T-cell (primary cell): ENCODE results near the gene PHF12. TPM values are rescaled to one million over a fixed set of nuclear protein-coding genes. Genes with fewer than 3 reads are reported as not detected.

Source experiments
- ATAC-seq, 4 experiments: fragments of 200-7000 bp in 3 of 4; fragments of 150-1000 bp in 1 of 4; cut with Tn5 transposase; replicated peaks in 1 of 4; 1 replicate in 3 of 4; 2 replicates in 1 of 4; pipeline ENCODE4 v1.10.0; 2021; ENCODE audit warnings: moderate library complexity in 3 of 4, mild to moderate bottlenecking in 2 of 4, moderate number of reproducible peaks in 1 of 4
- CTCF ChIA-PET, 2 donors: fragments of 300-600 bp; sonication (Branson Sonifier 250); formaldehyde crosslinking; loops; one replicate each; lab custom pipeline; 2022; ENCODE audit warnings: antibody characterized with exemption in 2 of 2; lab: Charles Lee
- POLR2A ChIA-PET, 2 donors: fragments of 300-600 bp; sonication (Branson Sonifier 250); formaldehyde crosslinking; loops; one replicate each; lab custom pipeline; 2022; ENCODE audit warnings: antibody characterized with exemption in 2 of 2; lab: Charles Lee
- DNase-seq, 35 experiments: peaks; one replicate each; pipeline versions ENCODE4 v3.0.0 to v3.0.0-alpha.2; 2013 to 2023
- H3K27ac ChIP-seq: one replicate; pipeline ENCODE4 v1.5.1; 2013; ENCODE audit warnings: low read length
- H3K27me3 ChIP-seq, 2 experiments: replicated peaks in 1 of 2; 1 replicate in 1 of 2; 2 replicates in 1 of 2; pipeline versions ENCODE4 v1.6.1 to v1.7.0; 2013; ENCODE audit warnings: low read length in 1 of 2, mixed read lengths in 1 of 2; ENCODE audit not compliant: control insufficient read depth in 2 of 2, insufficient read depth in 2 of 2; ENCODE audit errors: extremely low read depth in 1 of 2
- H3K36me3 ChIP-seq, 2 donors: 1 replicate in 1 of 2; 2 replicates in 1 of 2; pipeline versions ENCODE4 v1.6.1 to v1.7.0; 2013; ENCODE audit warnings: low read length in 1 of 2; ENCODE audit not compliant: control insufficient read depth in 2 of 2, insufficient read depth in 1 of 2; ENCODE audit errors: extremely low read depth in 1 of 2
- H3K4me1 ChIP-seq, 2 experiments: 1 replicate in 1 of 2; 2 replicates in 1 of 2; pipeline versions ENCODE4 v1.6.1 to v1.7.0; 2013; ENCODE audit warnings: low read length in 2 of 2, mixed read lengths in 1 of 2; ENCODE audit not compliant: insufficient read depth in 2 of 2, control insufficient read depth in 1 of 2; ENCODE audit errors: extremely low read depth in 1 of 2
- H3K4me3 ChIP-seq, 2 donors: 1 replicate in 1 of 2; 2 replicates in 1 of 2; pipeline versions ENCODE4 v1.5.1 to v1.7.0; 2013; ENCODE audit warnings: mild to moderate bottlenecking in 2 of 2, low read length in 1 of 2, moderate library complexity in 1 of 2; ENCODE audit not compliant: control insufficient read depth in 1 of 2; ENCODE audit errors: extremely low read depth in 1 of 2
- H3K9me3 ChIP-seq: 2 replicates; pipeline ENCODE4 v1.7.0; 2013
- H3K27ac Mint-ChIP-seq, 2 donors: one replicate each; pipeline ENCODE4 v1.8.0; 2020 to 2021; ENCODE audit warnings: mild to moderate bottlenecking in 2 of 2, mixed read lengths in 2 of 2
- H3K27me3 Mint-ChIP-seq, 2 donors: one replicate each; pipeline ENCODE4 v1.8.0; 2021 to 2022; ENCODE audit warnings: mixed read lengths in 2 of 2
- H3K36me3 Mint-ChIP-seq: one replicate; pipeline ENCODE4 v1.8.0; 2021; ENCODE audit warnings: mixed read lengths
- H3K4me1 Mint-ChIP-seq, 3 donors: one replicate each; pipeline ENCODE4 v1.8.0; 2020 to 2022; ENCODE audit warnings: mixed read lengths in 3 of 3, mild to moderate bottlenecking in 1 of 3
- H3K4me3 Mint-ChIP-seq, 3 donors: one replicate each; pipeline ENCODE4 v1.8.0; 2020 to 2022; ENCODE audit warnings: mild to moderate bottlenecking in 3 of 3, mixed read lengths in 3 of 3, moderate library complexity in 3 of 3
- H3K9me3 Mint-ChIP-seq, 3 donors: one replicate each; pipeline ENCODE4 v1.8.0; 2020 to 2022; ENCODE audit warnings: mixed read lengths in 3 of 3
- WGBS: methylation state at CpG from one replicate; pipeline ENCODE4 v1.1.5; 2013; ENCODE audit warnings: missing lambda C conversion rate; ENCODE audit not compliant: insufficient coverage; 5-methylcytosine and 5-hydroxymethylcytosine counted together
- total RNA-seq, 35 experiments: library from RNA in 6 of 35; stranded (reverse) in 6 of 35; fragments of 120-200 nt in 1 of 35; gene quantifications; one replicate each; pipeline versions ENCODE4 v1.2.1 to v1.2.4 and lab custom pipeline; 2013 to 2026

Gene PHF12
- total RNA-seq, 5 donors from 2014 or later (not counting 1 experiment from before 2014, with no cell fraction given), result 121 to 176 (median 123) TPM

- DNase-seq (no peak), ATAC-seq (no peak)
- ChIA-PET CTCF (no interaction called here), POLR2A (no interaction called here)
- no peak overlapping the region for H3K27ac ChIP-seq
- H3K9me3 ChIP-seq, result no peaks in the 10 kb centered on the region
- H3K36me3 ChIP-seq, result no peaks in the 10 kb centered on the region
- Mint-ChIP-seq H3K4me1 (no peaks in the 10 kb centered on the region), H3K27me3 (peaks cover 3 to 4% of the 10 kb centered on the region in 2 donors), H3K4me3 (no peak overlapping the region), H3K36me3 (no peaks in the 10 kb centered on the region), H3K9me3 (no peaks in the 10 kb centered on the region), H3K27ac (no peak overlapping the region)
- WGBS, result 88% methylated on average over 10 of the region's 13 CpGs
- peaks cover 0 to 17% of the 10 kb centered on the region in 2 experiments for H3K27me3 ChIP-seq
- no peak overlapping the region for H3K4me3 ChIP-seq
- H3K4me1 ChIP-seq, result peaks cover 6 to 14% of the 10 kb centered on the region in 2 experiments
Observed at GRCh38 chr17:28957277-28957991, 6.1 kb upstream of the PHF12 start.

GRCh38 chr17:28956861-28957260 is 5.5 kb upstream of the PHF12 start:
- no peak overlapping the region for H3K27ac ChIP-seq
- DNase-seq (no peak), ATAC-seq (no peak)
- peaks cover 0 to 14% of the 10 kb centered on the region in 2 experiments for H3K27me3 ChIP-seq
- CTCF ChIA-PET, result interaction anchor here in 1 of 2 donors (0.6 kb wide), 1 partner anchor 90 kb away, joined by 3 read pairs; no protein-coding TSS in a partner anchor
- peaks cover 6 to 18% of the 10 kb centered on the region in 2 experiments for H3K4me1 ChIP-seq
- peaks cover 0 to 1% of the 10 kb centered on the region in 2 donors for H3K27me3 Mint-ChIP-seq
- H3K9me3 ChIP-seq, result no peaks in the 10 kb centered on the region
- no peaks in the 10 kb centered on the region for H3K9me3 Mint-ChIP-seq
- no peaks in the 10 kb centered on the region for H3K36me3 ChIP-seq
- no peak overlapping the region for H3K4me3 ChIP-seq
- POLR2A ChIA-PET, result no interaction called here
- H3K4me3 Mint-ChIP-seq, result no peak overlapping the region
- WGBS, result 65% methylated on average over 3 of the region's 3 CpGs
- H3K36me3 Mint-ChIP-seq, result no peaks in the 10 kb centered on the region
- H3K4me1 Mint-ChIP-seq, result no peaks in the 10 kb centered on the region
- no peak overlapping the region for H3K27ac Mint-ChIP-seq

GRCh38 chr17:28956112-28956511 is 4.8 kb upstream of the PHF12 start:
- H3K4me1 ChIP-seq, result peaks cover 6 to 21% of the 10 kb centered on the region in 2 experiments
- H3K27ac Mint-ChIP-seq, result no peak overlapping the region
- H3K4me3 ChIP-seq, result no peak overlapping the region
- ATAC-seq (no peak), DNase-seq (no peak)
- ChIA-PET CTCF (no interaction called here), POLR2A (no interaction called here)
- no peaks in the 10 kb centered on the region for H3K9me3 ChIP-seq
- no peak overlapping the region for H3K4me3 Mint-ChIP-seq
- no peaks in the 10 kb centered on the region for H3K4me1 Mint-ChIP-seq
- no peaks in the 10 kb centered on the region for H3K36me3 ChIP-seq
- H3K27me3 ChIP-seq, result peaks cover 0 to 14% of the 10 kb centered on the region in 2 experiments
- no peak overlapping the region for H3K27ac ChIP-seq
- no peaks in the 10 kb centered on the region for H3K9me3 Mint-ChIP-seq
- no peaks in the 10 kb centered on the region for H3K36me3 Mint-ChIP-seq
- 91% methylated on average over 7 of the region's 7 CpGs for WGBS
- no peaks in the 10 kb centered on the region for H3K27me3 Mint-ChIP-seq

- H3K4me1 Mint-ChIP-seq, result no peaks in the 10 kb centered on the region
- H3K27me3 Mint-ChIP-seq, result no peaks in the 10 kb centered on the region
- CTCF ChIA-PET, result no interaction called here
- 87% methylated on average over 3 of the region's 5 CpGs for WGBS
- POLR2A ChIA-PET, result no interaction called here
- no peak overlapping the region for H3K27ac ChIP-seq
- H3K27ac Mint-ChIP-seq, result no peak overlapping the region
- no peak overlapping the region for H3K4me3 Mint-ChIP-seq
- H3K9me3 Mint-ChIP-seq, result no peaks in the 10 kb centered on the region
- peaks cover 0 to 11% of the 10 kb centered on the region in 2 experiments for H3K27me3 ChIP-seq
- no peaks in the 10 kb centered on the region for H3K9me3 ChIP-seq
- H3K36me3 Mint-ChIP-seq, result no peaks in the 10 kb centered on the region
- peaks cover 6 to 21% of the 10 kb centered on the region in 2 experiments for H3K4me1 ChIP-seq
- H3K4me3 ChIP-seq, result no peak overlapping the region
- ATAC-seq, result no peak
- no peak for DNase-seq
- H3K36me3 ChIP-seq, result no peaks in the 10 kb centered on the region
Observed at GRCh38 chr17:28955408-28955807, 4.1 kb upstream of the PHF12 start.

GRCh38 chr17:28954886-28955285 is 3.6 kb upstream of the PHF12 start:
- POLR2A ChIA-PET, result no interaction called here
- no peak for ATAC-seq
- H3K27me3 Mint-ChIP-seq, result no peaks in the 10 kb centered on the region
- H3K4me1 Mint-ChIP-seq, result no peaks in the 10 kb centered on the region
- no peak overlapping the region for H3K27ac Mint-ChIP-seq
- H3K36me3 Mint-ChIP-seq, result no peaks in the 10 kb centered on the region
- Histone ChIP-seq H3K4me3 (no peak overlapping the region), H3K9me3 (no peaks in the 10 kb centered on the region), H3K27ac (no peak overlapping the region), H3K36me3 (no peaks in the 10 kb centered on the region), H3K27me3 (peaks cover 0 to 11% of the 10 kb centered on the region in 2 experiments), H3K4me1 (peaks cover 6 to 21% of the 10 kb centered on the region in 2 experiments)
- CTCF ChIA-PET, result no interaction called here
- H3K9me3 Mint-ChIP-seq, result no peaks in the 10 kb centered on the region
- 80% methylated on average over 1 of the region's 2 CpGs for WGBS
- no peak overlapping the region for H3K4me3 Mint-ChIP-seq
- no peak for DNase-seq

GRCh38 chr17:28953444-28954118 is 2.3 kb upstream of the PHF12 start:
- H3K36me3 Mint-ChIP-seq, result peaks cover 5% of the 10 kb centered on the region
- H3K9me3 ChIP-seq, result no peaks in the 10 kb centered on the region
- H3K27ac Mint-ChIP-seq, result no peak overlapping the region
- H3K4me3 ChIP-seq, result no peak overlapping the region
- H3K27me3 Mint-ChIP-seq, result no peaks in the 10 kb centered on the region
- H3K27me3 ChIP-seq, result peaks cover 0 to 3% of the 10 kb centered on the region in 2 experiments
- no peak for ATAC-seq
- peak in 28 of 35 experiments; percentile 8 to 72 (median 34) for DNase-seq
- H3K27ac ChIP-seq, result peak overlapping the region; percentile 99
- peak overlapping the region in 2 of 3 donors; percentile 33 to 34 for H3K4me3 Mint-ChIP-seq
- H3K9me3 Mint-ChIP-seq, result no peaks in the 10 kb centered on the region
- CTCF ChIA-PET, result interaction anchor here (0.5 to 3.0 kb wide), 13 partner anchors 10 to 234 kb away, joined by 3 to 32 read pairs (median 3); partner anchors contain the start of genes MYO18A (in 1 of the 2), NEK8 (in 1 of the 2) and RPL23A (in 1 of the 2)
- no peaks in the 10 kb centered on the region for H3K36me3 ChIP-seq
- H3K4me1 Mint-ChIP-seq, result peaks cover 2 to 5% (median 4%) of the 10 kb centered on the region in 3 donors
- WGBS, result 0% methylated on average over 1 of the region's 5 CpGs
- H3K4me1 ChIP-seq, result peaks cover 8 to 26% of the 10 kb centered on the region in 2 experiments
- POLR2A ChIA-PET, result interaction anchor here (0.5 to 0.6 kb wide), 2 partner anchors 110 to 341 kb away, joined by 3 to 6 read pairs; partner anchors contain the start of gene NUFIP2 (in 1 of the 2)
